DOHH2 (cell line): Measurements from ENCODE around the gene TANC1.

Experiments
- H3F3A ChIP-seq: fragments of 200-600 bp; sonication (generic), shearing (Covaris generic); 2 replicates; pipeline ENCODE4 v1.6.0; 2016; ENCODE audit warnings: antibody characterized with exemption, mild to moderate bottlenecking; ENCODE audit not compliant: control insufficient read depth, insufficient read depth
- H3K27ac ChIP-seq: fragments of 200-600 bp; sonication (generic); 2 replicates; pipeline ENCODE4 v1.5.1; 2014; ENCODE audit warnings: low read depth, mild to moderate bottlenecking, low read length, moderate library complexity
- H3K27me3 ChIP-seq: fragments of 200-600 bp; sonication (generic); 2 replicates; pipeline ENCODE4 v1.6.1; 2014; ENCODE audit warnings: mild to moderate bottlenecking, low read length, mixed read lengths; ENCODE audit not compliant: control insufficient read depth
- H3K36me3 ChIP-seq: fragments of 200-600 bp; sonication (generic); 2 replicates; pipeline ENCODE4 v1.6.1; 2014; ENCODE audit warnings: mild to moderate bottlenecking, low read length, moderate library complexity, mixed read lengths; ENCODE audit not compliant: control insufficient read depth
- H3K4me1 ChIP-seq: fragments of 200-600 bp; sonication (generic); 2 replicates; pipeline ENCODE4 v1.6.1; 2014; ENCODE audit warnings: mild to moderate bottlenecking, low read length, mixed read lengths; ENCODE audit not compliant: control insufficient read depth
- H3K4me2 ChIP-seq: fragments of 200-600 bp; sonication (generic); 2 replicates; pipeline ENCODE4 v1.6.0; 2014; ENCODE audit warnings: mild to moderate bottlenecking, low read length, moderate library complexity
- H3K4me3 ChIP-seq: fragments of 200-600 bp; sonication (generic); 2 replicates; pipeline ENCODE4 v1.5.1; 2014; ENCODE audit warnings: mild to moderate bottlenecking, low read length, mixed read lengths
- H3K79me2 ChIP-seq: fragments of 200-600 bp; sonication (generic); 2 replicates; pipeline ENCODE4 v1.6.1; 2014; ENCODE audit warnings: mild to moderate bottlenecking, low read length, mixed read lengths; ENCODE audit not compliant: control insufficient read depth
- H3K9me2 ChIP-seq: fragments of 200-600 bp; sonication (generic); replicated peaks from 2 replicates; pipeline ENCODE4 v1.6.1; 2014; ENCODE audit warnings: mild to moderate bottlenecking, low read length, mixed read lengths; ENCODE audit not compliant: control insufficient read depth
- H3K9me3 ChIP-seq: fragments of 200-600 bp; sonication (generic); 2 replicates; pipeline ENCODE4 v1.6.1; 2014; ENCODE audit warnings: antibody characterized with exemption, low read length, mixed read lengths; ENCODE audit not compliant: control insufficient read depth, insufficient read depth
- H4K20me1 ChIP-seq: fragments of 200-600 bp; sonication (generic); 2 replicates; pipeline ENCODE4 v1.6.0; 2014; ENCODE audit warnings: low read depth, mild to moderate bottlenecking, antibody characterized with exemption, low read length, moderate library complexity; ENCODE audit not compliant: control insufficient read depth, insufficient read depth
- EZH2phosphoT487 ChIP-seq: fragments of 200-600 bp; sonication (generic); IDR thresholded peaks from 2 replicates; pipeline ENCODE4 v1.6.1; 2017; ENCODE audit warnings: borderline replicate concordance, mild to moderate bottlenecking, antibody characterized with exemption, low read length, moderate library complexity, mixed read lengths
- TF ChIP-seq, protein P1 (sequence below): fragments of 200-600 bp; sonication (generic); IDR thresholded peaks from one replicate; pipeline ENCODE4 v1.5.1; 2014; ENCODE audit warnings: antibody characterized with exemption, mild to moderate bottlenecking, low read depth, low read length; ENCODE audit not compliant: poor library complexity, severe bottlenecking

Gene TANC1

DNA sequence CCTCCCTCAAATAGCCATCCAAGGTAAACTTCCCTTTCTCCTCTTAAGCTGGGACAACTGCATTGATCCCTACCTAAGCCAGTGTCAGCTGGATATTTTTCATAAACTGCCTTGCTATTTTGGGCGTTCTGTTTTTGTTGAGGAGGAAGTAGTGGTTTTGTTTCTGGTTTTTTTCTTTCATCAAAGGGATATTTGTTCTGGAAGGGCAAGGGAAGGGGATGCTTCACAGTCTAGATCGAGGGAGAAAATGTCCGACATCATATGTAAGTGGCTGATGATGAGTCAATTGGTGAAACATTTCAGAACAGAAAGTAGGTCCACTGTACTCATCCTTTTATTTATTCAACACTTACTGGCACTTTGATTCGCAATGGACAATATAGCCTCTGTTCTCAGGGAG lies 31.0 kb downstream of the TANC1 start:
- H3K4me2 ChIP-seq: no peak overlapping the region
- no peak for TF ChIP-seq EZH2phosphoT487
- TF ChIP-seq, protein P1, sequence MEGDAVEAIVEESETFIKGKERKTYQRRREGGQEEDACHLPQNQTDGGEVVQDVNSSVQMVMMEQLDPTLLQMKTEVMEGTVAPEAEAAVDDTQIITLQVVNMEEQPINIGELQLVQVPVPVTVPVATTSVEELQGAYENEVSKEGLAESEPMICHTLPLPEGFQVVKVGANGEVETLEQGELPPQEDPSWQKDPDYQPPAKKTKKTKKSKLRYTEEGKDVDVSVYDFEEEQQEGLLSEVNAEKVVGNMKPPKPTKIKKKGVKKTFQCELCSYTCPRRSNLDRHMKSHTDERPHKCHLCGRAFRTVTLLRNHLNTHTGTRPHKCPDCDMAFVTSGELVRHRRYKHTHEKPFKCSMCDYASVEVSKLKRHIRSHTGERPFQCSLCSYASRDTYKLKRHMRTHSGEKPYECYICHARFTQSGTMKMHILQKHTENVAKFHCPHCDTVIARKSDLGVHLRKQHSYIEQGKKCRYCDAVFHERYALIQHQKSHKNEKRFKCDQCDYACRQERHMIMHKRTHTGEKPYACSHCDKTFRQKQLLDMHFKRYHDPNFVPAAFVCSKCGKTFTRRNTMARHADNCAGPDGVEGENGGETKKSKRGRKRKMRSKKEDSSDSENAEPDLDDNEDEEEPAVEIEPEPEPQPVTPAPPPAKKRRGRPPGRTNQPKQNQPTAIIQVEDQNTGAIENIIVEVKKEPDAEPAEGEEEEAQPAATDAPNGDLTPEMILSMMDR: no peak
- H3K79me2 ChIP-seq: no peaks in the 10 kb centered on the region
- no peak overlapping the region for H3K4me3 ChIP-seq
- no peaks in the 10 kb centered on the region for H3K9me2 ChIP-seq
- no peaks in the 10 kb centered on the region for H3F3A ChIP-seq
- H3K9me3 ChIP-seq: no peaks in the 10 kb centered on the region
- no peaks in the 10 kb centered on the region for H3K36me3 ChIP-seq
- no peaks in the 10 kb centered on the region for H3K27me3 ChIP-seq
- H3K4me1 ChIP-seq: no peaks in the 10 kb centered on the region
- no peaks in the 10 kb centered on the region for H4K20me1 ChIP-seq
- no peak overlapping the region for H3K27ac ChIP-seq

DNA sequence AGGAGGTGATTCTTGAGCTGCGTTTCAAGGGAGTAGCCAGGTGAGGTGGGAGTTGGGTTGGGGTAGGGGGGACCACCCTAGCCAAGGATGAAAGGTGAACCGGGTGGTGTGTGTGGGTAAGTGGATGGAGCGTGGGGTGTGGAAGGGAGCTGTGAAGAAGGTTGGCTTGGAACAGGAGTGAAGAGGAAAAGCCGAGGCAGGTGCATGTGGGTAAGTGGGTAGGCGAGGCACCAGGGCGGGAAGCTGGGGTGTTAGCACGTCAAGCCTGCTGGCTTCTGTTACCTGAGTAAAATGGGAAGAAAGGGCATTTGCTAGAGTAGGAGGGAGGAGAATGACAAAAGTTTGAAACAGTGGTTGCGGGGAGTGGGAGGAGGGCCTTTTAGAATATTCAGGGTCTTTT lies 31.6 kb downstream of the TANC1 start:
- Histone ChIP-seq H3K4me3 (no peak overlapping the region), H4K20me1 (no peaks in the 10 kb centered on the region), H3K36me3 (no peaks in the 10 kb centered on the region), H3K79me2 (no peaks in the 10 kb centered on the region), H3F3A (no peaks in the 10 kb centered on the region), H3K27me3 (no peaks in the 10 kb centered on the region), H3K27ac (no peak overlapping the region), H3K4me1 (no peaks in the 10 kb centered on the region), H3K9me3 (no peaks in the 10 kb centered on the region), H3K9me2 (no peaks in the 10 kb centered on the region), H3K4me2 (no peak overlapping the region)
- no peak for TF ChIP-seq EZH2phosphoT487
- TF ChIP-seq, protein P1: no peak

DNA sequence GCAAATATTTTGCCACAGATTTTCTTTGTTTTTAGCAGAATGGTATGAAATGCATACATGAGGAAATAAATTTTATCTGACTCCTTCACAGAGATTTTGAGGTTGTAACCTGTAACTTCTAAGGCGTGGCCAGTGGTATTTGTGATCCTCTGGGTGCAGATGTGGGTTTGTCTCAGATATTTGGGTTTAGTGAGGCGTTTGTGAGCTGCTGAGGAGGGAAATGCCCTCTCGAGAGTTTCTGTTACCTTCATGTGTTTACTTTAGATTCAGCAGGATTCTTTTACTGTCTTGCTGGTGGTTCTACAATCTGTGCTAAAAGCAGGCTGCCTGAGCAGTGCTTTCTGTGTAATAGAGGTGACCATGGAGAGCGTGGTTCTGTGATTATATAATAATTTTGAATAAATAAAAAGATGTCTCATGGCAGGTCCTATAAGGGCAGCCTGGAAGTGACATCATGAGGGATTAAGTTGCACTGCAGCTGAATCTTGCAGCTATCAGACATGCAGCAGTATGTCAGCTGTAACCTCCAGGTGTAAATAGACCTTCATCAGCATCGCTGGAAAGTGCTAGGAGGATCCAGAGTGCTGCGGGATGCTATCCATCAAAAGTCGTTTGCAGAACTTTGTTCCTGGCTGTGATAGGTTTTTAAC lies 34.1 kb downstream of the TANC1 start:
- H3K4me3 ChIP-seq: no peak overlapping the region
- H3F3A ChIP-seq: no peaks in the 10 kb centered on the region
- no peak for TF ChIP-seq EZH2phosphoT487
- TF ChIP-seq, protein P1: no peak
- no peaks in the 10 kb centered on the region for H3K36me3 ChIP-seq
- no peaks in the 10 kb centered on the region for H3K4me1 ChIP-seq
- H3K9me3 ChIP-seq: no peaks in the 10 kb centered on the region
- H3K79me2 ChIP-seq: no peaks in the 10 kb centered on the region
- no peaks in the 10 kb centered on the region for H3K9me2 ChIP-seq
- H3K27ac ChIP-seq: no peak overlapping the region
- H4K20me1 ChIP-seq: no peaks in the 10 kb centered on the region
- no peak overlapping the region for H3K4me2 ChIP-seq
- no peaks in the 10 kb centered on the region for H3K27me3 ChIP-seq

DNA sequence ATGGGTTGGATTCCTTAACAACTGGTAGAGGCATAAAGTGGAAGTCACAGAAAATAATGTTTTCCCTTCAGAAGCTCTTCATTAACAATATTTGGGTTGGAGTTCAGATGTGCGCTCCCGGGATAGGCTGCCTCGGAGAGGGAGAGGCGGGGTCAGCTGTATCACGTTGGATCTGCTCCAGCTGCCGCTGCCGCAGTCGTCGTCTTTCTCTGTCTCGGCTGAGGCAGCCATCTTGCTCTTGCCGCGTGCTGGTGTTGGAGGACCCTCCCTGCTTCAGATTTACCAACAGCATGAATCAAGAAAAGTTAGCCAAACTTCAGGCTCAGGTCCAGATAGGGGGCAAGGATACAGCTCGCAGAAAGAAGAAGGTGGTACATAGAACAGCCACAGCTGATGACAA lies 35.1 kb downstream of the TANC1 start:
- Histone ChIP-seq H4K20me1 (no peaks in the 10 kb centered on the region), H3K4me2 (no peak overlapping the region), H3F3A (no peaks in the 10 kb centered on the region), H3K36me3 (no peaks in the 10 kb centered on the region), H3K4me1 (no peaks in the 10 kb centered on the region), H3K79me2 (no peaks in the 10 kb centered on the region), H3K9me3 (no peaks in the 10 kb centered on the region), H3K27me3 (no peaks in the 10 kb centered on the region), H3K27ac (no peak overlapping the region), H3K9me2 (no peaks in the 10 kb centered on the region), H3K4me3 (no peak overlapping the region)
- TF ChIP-seq, protein P1: no peak
- no peak for TF ChIP-seq EZH2phosphoT487
